ENCODE measurements around the gene TCEAL3. TPM values are rescaled to one million over a fixed set of nuclear protein-coding genes. Genes with fewer than 3 reads are reported as not detected.

TCEAL3 gene
- total RNA-seq, 2 experiments from 2014 or later = 0.19 to 4.0 TPM

- H3K36me3 ChIP-seq (ENCODE audit: insufficient read depth, low read length) = no peaks in the 10 kb centered on the region
- peak overlapping the region; percentile 48 for H3K4me3 ChIP-seq (ENCODE audit: low read depth, low read length, poor library complexity, severe bottlenecking)
- H3K27ac ChIP-seq (ENCODE audit: low read depth, low read length, poor library complexity, severe bottlenecking) = no peak overlapping the region
- intact Hi-C loops (cut with micrococcal nuclease; ENCODE audit: unreplicated experiment) = no loop called here
- H4K20me1 ChIP-seq (ENCODE audit: insufficient read depth, low read length) = no peaks in the 10 kb centered on the region
- ChIA-PET CTCF (ENCODE audit: unreplicated experiment) (interaction anchor here (0.6 kb wide), 1 partner anchor 22 kb away, joined by 3 read pairs; no protein-coding TSS in a partner anchor), POLR2A (interaction anchor here (0.5 kb wide), 1 partner anchor 190 kb away, joined by 4 read pairs; no protein-coding TSS in a partner anchor)
- TF ChIP-seq CTCF (conservative IDR thresholded peaks at IDR 0.05; ENCODE audit: low read length) = no peak
- TF ChIP-seq EZH2phosphoT487 (IDR thresholded peaks at IDR 0.05; ENCODE audit: borderline replicate concordance, low read depth, low read length) = no peak
- H3K9me2 ChIP-seq (ENCODE audit: insufficient read depth, low read length) = no peaks in the 10 kb centered on the region
- no peaks in the 10 kb centered on the region for H3K79me2 ChIP-seq (ENCODE audit: insufficient read depth, low read depth, low read length)
- H3K4me1 ChIP-seq (ENCODE audit: insufficient read depth, low read length, poor library complexity, severe bottlenecking) = no peaks in the 10 kb centered on the region
- H3K9me3 ChIP-seq (ENCODE audit: low read length) = no peaks in the 10 kb centered on the region
- peak overlapping the region; percentile 34; the same call in 1 of the 2 replicates for H3K4me2 ChIP-seq (ENCODE audit: low read length)
- no peak for DNase-seq (ENCODE audit: low spot score)
- H2AFZ ChIP-seq (ENCODE audit: low read length) = no peak overlapping the region
- BruUV-seq (replicated peaks) = no TSS peak
These were observed 672 bp downstream of the TCEAL3 start for GRCh38 chrX:103608306-103608963.

GRCh38 chrX:103610282-103610681 lies 2.5 kb downstream of the TCEAL3 start:
- no peak overlapping the region for H2AFZ ChIP-seq (ENCODE audit: low read length)
- DNase-seq (ENCODE audit: low spot score) = no peak
- H3K4me2 ChIP-seq (ENCODE audit: low read length) = no peak overlapping the region
- H3K4me3 ChIP-seq (ENCODE audit: low read depth, low read length, poor library complexity, severe bottlenecking) = no peak overlapping the region
- POLR2A ChIA-PET = no interaction called here
- intact Hi-C loops (cut with micrococcal nuclease; ENCODE audit: unreplicated experiment) = no loop called here
- H4K20me1 ChIP-seq (ENCODE audit: insufficient read depth, low read length) = no peaks in the 10 kb centered on the region
- no peaks in the 10 kb centered on the region for H3K4me1 ChIP-seq (ENCODE audit: insufficient read depth, low read length, poor library complexity, severe bottlenecking)
- no peaks in the 10 kb centered on the region for H3K9me3 ChIP-seq (ENCODE audit: low read length)
- no peaks in the 10 kb centered on the region for H3K79me2 ChIP-seq (ENCODE audit: insufficient read depth, low read depth, low read length)
- BruUV-seq (replicated peaks) = no TSS peak
- TF ChIP-seq EZH2phosphoT487 (IDR thresholded peaks at IDR 0.05; ENCODE audit: borderline replicate concordance, low read depth, low read length) (no peak), CTCF (conservative IDR thresholded peaks at IDR 0.05; ENCODE audit: low read length) (no peak)
- CTCF ChIA-PET (ENCODE audit: unreplicated experiment) = no interaction called here
- no peaks in the 10 kb centered on the region for H3K9me2 ChIP-seq (ENCODE audit: insufficient read depth, low read length)
- no peak overlapping the region for H3K27ac ChIP-seq (ENCODE audit: low read depth, low read length, poor library complexity, severe bottlenecking)
- H3K36me3 ChIP-seq (ENCODE audit: insufficient read depth, low read length) = no peaks in the 10 kb centered on the region

- no peak for TF ChIP-seq CTCF (conservative IDR thresholded peaks at IDR 0.05; ENCODE audit: low read length)
- no peak for TF ChIP-seq EZH2phosphoT487 (IDR thresholded peaks at IDR 0.05; ENCODE audit: borderline replicate concordance, low read depth, low read length)
- ChIA-PET POLR2A (interaction anchor here (1.2 kb wide), 1 partner anchor 12 kb away, joined by 3 read pairs; no protein-coding TSS in a partner anchor), CTCF (ENCODE audit: unreplicated experiment) (no interaction called here)
- BruUV-seq (replicated peaks) = no TSS peak
- Histone ChIP-seq H4K20me1 (ENCODE audit: insufficient read depth, low read length) (no peaks in the 10 kb centered on the region), H3K36me3 (ENCODE audit: insufficient read depth, low read length) (no peaks in the 10 kb centered on the region), H3K4me3 (ENCODE audit: low read depth, low read length, poor library complexity, severe bottlenecking) (no peak overlapping the region), H3K9me3 (ENCODE audit: low read length) (no peaks in the 10 kb centered on the region), H3K4me2 (ENCODE audit: low read length) (no peak overlapping the region), H3K4me1 (ENCODE audit: insufficient read depth, low read length, poor library complexity, severe bottlenecking) (no peaks in the 10 kb centered on the region), H2AFZ (ENCODE audit: low read length) (no peak overlapping the region), H3K79me2 (ENCODE audit: insufficient read depth, low read depth, low read length) (no peaks in the 10 kb centered on the region), H3K27ac (ENCODE audit: low read depth, low read length, poor library complexity, severe bottlenecking) (no peak overlapping the region), H3K9me2 (ENCODE audit: insufficient read depth, low read length) (no peaks in the 10 kb centered on the region)
- no peak for DNase-seq (ENCODE audit: low spot score)
- intact Hi-C loops (cut with micrococcal nuclease; ENCODE audit: unreplicated experiment) = no loop called here
These were observed 5.7 kb downstream of the TCEAL3 start for GRCh38 chrX:103613362-103613890.
